B cell (primary cell): ENCODE measurements around the gene OR10K2.

ENCODE experiments used
- EZH2 ChIP-seq: IDR thresholded peaks from 2 replicates; pipeline ENCODE4 v1.6.1; 2012; ENCODE audit warnings: borderline replicate concordance, low read depth, mild to moderate bottlenecking, moderate library complexity, low read length; ENCODE audit not compliant: insufficient read depth, poor library complexity, severe bottlenecking
- TF ChIP-seq, protein P1 (sequence below): fragments of 200-600 bp; IDR thresholded peaks from one replicate; pipeline ENCODE4 v1.8.0; 2022; ENCODE audit warnings: antibody characterized with exemption, mild to moderate bottlenecking

DNA sequence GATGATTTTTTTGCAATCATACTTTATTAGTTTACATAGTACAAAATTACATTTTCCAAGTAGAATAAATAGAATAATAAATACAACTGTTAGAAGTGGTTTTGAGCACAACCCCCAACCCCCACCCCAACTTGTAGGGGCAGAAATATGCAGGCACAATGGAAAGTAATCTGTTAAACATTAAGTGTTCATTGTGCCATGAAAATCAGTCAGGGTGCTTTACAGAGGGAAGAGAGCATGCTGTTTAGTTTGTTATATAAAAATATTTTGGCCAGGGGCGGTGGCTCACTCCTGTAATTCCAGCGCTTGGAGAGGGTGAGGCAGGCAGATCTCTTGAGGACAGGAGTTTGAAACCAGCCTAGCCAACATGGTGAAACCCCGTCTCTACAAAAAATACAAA, 29.4 kb downstream of the OR10K2 start:
- TF ChIP-seq EZH2: no peak
- TF ChIP-seq, protein P1, sequence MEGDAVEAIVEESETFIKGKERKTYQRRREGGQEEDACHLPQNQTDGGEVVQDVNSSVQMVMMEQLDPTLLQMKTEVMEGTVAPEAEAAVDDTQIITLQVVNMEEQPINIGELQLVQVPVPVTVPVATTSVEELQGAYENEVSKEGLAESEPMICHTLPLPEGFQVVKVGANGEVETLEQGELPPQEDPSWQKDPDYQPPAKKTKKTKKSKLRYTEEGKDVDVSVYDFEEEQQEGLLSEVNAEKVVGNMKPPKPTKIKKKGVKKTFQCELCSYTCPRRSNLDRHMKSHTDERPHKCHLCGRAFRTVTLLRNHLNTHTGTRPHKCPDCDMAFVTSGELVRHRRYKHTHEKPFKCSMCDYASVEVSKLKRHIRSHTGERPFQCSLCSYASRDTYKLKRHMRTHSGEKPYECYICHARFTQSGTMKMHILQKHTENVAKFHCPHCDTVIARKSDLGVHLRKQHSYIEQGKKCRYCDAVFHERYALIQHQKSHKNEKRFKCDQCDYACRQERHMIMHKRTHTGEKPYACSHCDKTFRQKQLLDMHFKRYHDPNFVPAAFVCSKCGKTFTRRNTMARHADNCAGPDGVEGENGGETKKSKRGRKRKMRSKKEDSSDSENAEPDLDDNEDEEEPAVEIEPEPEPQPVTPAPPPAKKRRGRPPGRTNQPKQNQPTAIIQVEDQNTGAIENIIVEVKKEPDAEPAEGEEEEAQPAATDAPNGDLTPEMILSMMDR: no peak
